ENCODE measurements around the gene PIK3AP1. TPM values are rescaled to one million over a fixed set of nuclear protein-coding genes. Genes with fewer than 3 reads are reported as not detected.

The PIK3AP1 gene
- total RNA-seq, 1 experiment from 2014 or later: 4.3 TPM

GRCh38 chr10:96646751-96647166 is 73.6 kb downstream of the PIK3AP1 start:
- H3K27ac Mint-ChIP-seq: no peak overlapping the region
- ATAC-seq: no peak
- H3K27me3 Mint-ChIP-seq (ENCODE audit: low read depth): no peaks in the 10 kb centered on the region
- no peaks in the 10 kb centered on the region for H3K36me3 Mint-ChIP-seq
- no peaks in the 10 kb centered on the region for H3K9me3 Mint-ChIP-seq
- H3K4me3 Mint-ChIP-seq: no peak overlapping the region
- no peaks in the 10 kb centered on the region for H3K4me1 Mint-ChIP-seq
- ChIA-PET CTCF (interaction anchor here (0.7 to 1.3 kb wide), 2 partner anchors 98 to 379 kb away, joined by 3 read pairs; no protein-coding TSS in a partner anchor), POLR2A (no interaction called here)
- no peak for DNase-seq (ENCODE audit: low spot score)
- TF ChIP-seq NR3C1 (CRISPR knock-in tag; conservative IDR thresholded peaks at IDR 0.05; ENCODE audit: low read depth) (no peak), PRRX2 (CRISPR knock-in tag; IDR thresholded peaks at IDR 0.05) (no peak), GTF2I (CRISPR knock-in tag; conservative IDR thresholded peaks at IDR 0.05) (no peak), OVOL2 (CRISPR knock-in tag; IDR thresholded peaks at IDR 0.05; ENCODE audit: borderline replicate concordance) (no peak), IRF1 (CRISPR knock-in tag; IDR thresholded peaks at IDR 0.05) (no peak), CDX4 (CRISPR knock-in tag; IDR thresholded peaks at IDR 0.05; ENCODE audit: borderline replicate concordance) (no peak), MXD4 (CRISPR knock-in tag; IDR thresholded peaks at IDR 0.05; ENCODE audit: borderline replicate concordance) (no peak), NFYB (CRISPR knock-in tag; conservative IDR thresholded peaks at IDR 0.05; ENCODE audit: low read depth) (no peak), CREB1 (CRISPR knock-in tag; IDR thresholded peaks at IDR 0.05) (no peak), NR2C2 (CRISPR knock-in tag; IDR thresholded peaks at IDR 0.05) (no peak), ZNF232 (CRISPR knock-in tag; IDR thresholded peaks at IDR 0.05) (no peak), SMAD3 (CRISPR knock-in tag; IDR thresholded peaks at IDR 0.05; ENCODE audit: borderline replicate concordance) (no peak), MAX (CRISPR knock-in tag; IDR thresholded peaks at IDR 0.05) (no peak), ZNF121 (CRISPR knock-in tag; IDR thresholded peaks at IDR 0.05) (no peak), TEAD1 (CRISPR knock-in tag; IDR thresholded peaks at IDR 0.05) (no peak), SOX15 (CRISPR knock-in tag; IDR thresholded peaks at IDR 0.05) (no peak), ZNF532 (CRISPR knock-in tag; IDR thresholded peaks at IDR 0.05; ENCODE audit: borderline replicate concordance) (no peak)
- TF ChIP-seq, protein P1, sequence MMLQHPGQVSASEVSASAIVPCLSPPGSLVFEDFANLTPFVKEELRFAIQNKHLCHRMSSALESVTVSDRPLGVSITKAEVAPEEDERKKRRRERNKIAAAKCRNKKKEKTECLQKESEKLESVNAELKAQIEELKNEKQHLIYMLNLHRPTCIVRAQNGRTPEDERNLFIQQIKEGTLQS (CRISPR knock-in tag; conservative IDR thresholded peaks at IDR 0.05): no peak
- TF ChIP-seq, protein P2, sequence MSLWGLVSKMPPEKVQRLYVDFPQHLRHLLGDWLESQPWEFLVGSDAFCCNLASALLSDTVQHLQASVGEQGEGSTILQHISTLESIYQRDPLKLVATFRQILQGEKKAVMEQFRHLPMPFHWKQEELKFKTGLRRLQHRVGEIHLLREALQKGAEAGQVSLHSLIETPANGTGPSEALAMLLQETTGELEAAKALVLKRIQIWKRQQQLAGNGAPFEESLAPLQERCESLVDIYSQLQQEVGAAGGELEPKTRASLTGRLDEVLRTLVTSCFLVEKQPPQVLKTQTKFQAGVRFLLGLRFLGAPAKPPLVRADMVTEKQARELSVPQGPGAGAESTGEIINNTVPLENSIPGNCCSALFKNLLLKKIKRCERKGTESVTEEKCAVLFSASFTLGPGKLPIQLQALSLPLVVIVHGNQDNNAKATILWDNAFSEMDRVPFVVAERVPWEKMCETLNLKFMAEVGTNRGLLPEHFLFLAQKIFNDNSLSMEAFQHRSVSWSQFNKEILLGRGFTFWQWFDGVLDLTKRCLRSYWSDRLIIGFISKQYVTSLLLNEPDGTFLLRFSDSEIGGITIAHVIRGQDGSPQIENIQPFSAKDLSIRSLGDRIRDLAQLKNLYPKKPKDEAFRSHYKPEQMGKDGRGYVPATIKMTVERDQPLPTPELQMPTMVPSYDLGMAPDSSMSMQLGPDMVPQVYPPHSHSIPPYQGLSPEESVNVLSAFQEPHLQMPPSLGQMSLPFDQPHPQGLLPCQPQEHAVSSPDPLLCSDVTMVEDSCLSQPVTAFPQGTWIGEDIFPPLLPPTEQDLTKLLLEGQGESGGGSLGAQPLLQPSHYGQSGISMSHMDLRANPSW (CRISPR knock-in tag; conservative IDR thresholded peaks at IDR 0.05; ENCODE audit: low read depth): no peak
- TF ChIP-seq, protein P3, sequence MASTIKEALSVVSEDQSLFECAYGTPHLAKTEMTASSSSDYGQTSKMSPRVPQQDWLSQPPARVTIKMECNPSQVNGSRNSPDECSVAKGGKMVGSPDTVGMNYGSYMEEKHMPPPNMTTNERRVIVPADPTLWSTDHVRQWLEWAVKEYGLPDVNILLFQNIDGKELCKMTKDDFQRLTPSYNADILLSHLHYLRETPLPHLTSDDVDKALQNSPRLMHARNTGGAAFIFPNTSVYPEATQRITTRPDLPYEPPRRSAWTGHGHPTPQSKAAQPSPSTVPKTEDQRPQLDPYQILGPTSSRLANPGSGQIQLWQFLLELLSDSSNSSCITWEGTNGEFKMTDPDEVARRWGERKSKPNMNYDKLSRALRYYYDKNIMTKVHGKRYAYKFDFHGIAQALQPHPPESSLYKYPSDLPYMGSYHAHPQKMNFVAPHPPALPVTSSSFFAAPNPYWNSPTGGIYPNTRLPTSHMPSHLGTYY (CRISPR knock-in tag; IDR thresholded peaks at IDR 0.05): no peak
